Mucosa of descending colon (tissue), 3 donors: ENCODE data around the gene FRMPD2. TPM values are rescaled to one million over a fixed set of nuclear protein-coding genes. Genes with fewer than 3 reads are reported as not detected.

ENCODE experiments used
- ATAC-seq: fragments of 200-7000 bp; cut with Tn5 transposase; one replicate; pipeline ENCODE4 v1.9.1; 2020; ENCODE audit warnings: mild to moderate bottlenecking, moderate library complexity
- DNase-seq, 3 donors: peaks; one replicate each; pipeline ENCODE4 v3.0.0-alpha.2; 2020
- H3K36me3 ChIP-seq: fragments of 200-600 bp; one replicate; pipeline ENCODE4 v1.8.0; 2021; ENCODE audit warnings: low read depth, mild to moderate bottlenecking
- H3K4me1 ChIP-seq: fragments of 200-600 bp; one replicate; pipeline ENCODE4 v1.8.0; 2021; ENCODE audit warnings: low read depth, mild to moderate bottlenecking
- H3K4me3 ChIP-seq: fragments of 200-600 bp; one replicate; pipeline ENCODE4 v1.8.0; 2021; ENCODE audit warnings: mild to moderate bottlenecking
- H3K9me3 ChIP-seq: fragments of 200-600 bp; one replicate; pipeline ENCODE4 v1.8.0; 2021; ENCODE audit warnings: mild to moderate bottlenecking
- CTCF ChIP-seq: fragments of 200-600 bp; IDR thresholded peaks from one replicate; pipeline ENCODE4 v1.8.0; 2022; ENCODE audit warnings: antibody characterized with exemption, mild to moderate bottlenecking
- intact Hi-C, 2 donors: fragments of 100-400 bp; cut with DNase I in 1 of 2; cut with micrococcal nuclease in 1 of 2; formaldehyde crosslinking; loops; one replicate each; pipeline versions ENCODE4 v1.11.0 to v1.11.1; 2022; cut with DNase I, micrococcal nuclease
- total RNA-seq, 3 donors: library from RNA; stranded (reverse); fragmentation: NEBNext Ultra II Directional in 2 of 3; extraction: Animal tissue kit (Norgen Biotek cat#: 25700) in 2 of 3; gene quantifications; one replicate each; pipeline versions ENCODE4 v1.2.1 to v1.2.4, GENCODE V29; 2021 to 2023
- donor health status: DM: no; HTN: no; CAD: no; lungs with moderate emphysema.
- donor health status: DM: no; HTN: no; CAD: no.
- donor health status: DM: no; HTN: yes; CAD: no.

FRMPD2 gene
- total RNA-seq, 3 donors from 2014 or later, result 0.35 to 0.73 TPM; not detected in 1

DNA sequence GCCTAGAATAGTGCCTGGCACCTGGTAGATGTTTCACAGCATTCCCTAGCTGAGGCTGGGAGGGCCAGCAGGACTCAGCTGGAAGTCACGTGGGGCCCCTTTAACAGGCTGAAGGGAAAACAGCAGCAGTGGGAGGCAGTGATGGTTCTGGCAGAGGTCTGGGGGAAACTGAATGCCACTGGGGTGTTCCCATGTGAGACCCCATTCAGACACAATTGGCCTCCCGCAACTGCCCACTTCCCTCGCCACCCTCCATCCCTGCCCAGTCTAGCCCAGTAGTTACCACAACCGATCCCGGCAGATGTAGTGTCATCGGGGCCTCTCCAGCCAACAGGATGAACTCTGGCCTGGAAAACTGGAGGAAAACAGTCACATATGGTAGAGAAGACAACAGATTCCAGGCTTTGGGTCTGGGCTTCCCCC is 38.3 kb downstream of the FRMPD2 start:
- no peak overlapping the region for H3K4me3 ChIP-seq
- intact Hi-C loops, result no loop called here
- H3K4me1 ChIP-seq, result no peaks in the 10 kb centered on the region
- ATAC-seq, result no peak
- no peak for TF ChIP-seq CTCF
- no peak for DNase-seq
- no peaks in the 10 kb centered on the region for H3K9me3 ChIP-seq
- H3K36me3 ChIP-seq, result no peaks in the 10 kb centered on the region

DNA sequence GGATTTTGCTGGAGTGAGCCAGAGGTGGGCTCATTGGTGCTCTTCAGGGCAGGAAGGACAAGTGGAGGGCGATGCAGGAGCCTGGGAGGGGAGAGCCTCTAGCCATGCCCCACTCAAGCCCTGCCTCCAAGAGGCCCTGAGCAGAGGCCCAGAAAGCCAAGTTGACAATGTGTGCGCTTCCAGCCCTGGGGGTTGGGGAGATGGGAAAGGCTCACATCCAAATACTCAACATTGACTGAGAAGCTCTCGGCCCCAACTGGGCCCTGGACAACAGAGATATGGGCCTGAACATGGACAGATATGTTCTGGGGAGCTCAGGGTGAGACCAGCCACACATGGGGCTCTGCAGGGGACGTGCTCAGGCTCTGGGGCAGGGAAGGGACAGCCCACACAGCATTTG is 39.0 kb downstream of the FRMPD2 start:
- no peak for ATAC-seq
- intact Hi-C loops, result no loop called here

DNA sequence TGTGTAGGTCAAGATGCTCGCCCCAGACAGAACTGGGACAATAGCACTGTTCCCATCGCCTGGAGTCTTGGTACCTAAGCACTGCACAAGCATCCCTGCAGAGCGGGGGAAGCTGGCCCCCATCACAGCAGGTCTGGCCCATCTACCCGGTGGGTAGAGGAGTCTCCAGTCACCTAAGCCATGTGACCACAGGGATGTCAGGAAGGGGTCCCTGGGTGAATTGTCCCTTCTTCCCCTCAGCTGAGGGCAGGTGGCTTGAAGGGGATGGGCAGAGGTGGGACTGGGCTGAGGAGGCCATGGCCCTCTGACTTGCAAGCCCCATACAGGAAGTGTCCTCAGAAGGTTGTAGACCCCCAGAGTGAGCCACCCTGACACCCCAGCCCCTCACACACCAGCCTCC is 39.7 kb downstream of the FRMPD2 start:
- DNase-seq (no peak), ATAC-seq (no peak)
- Histone ChIP-seq H3K9me3 (no peaks in the 10 kb centered on the region), H3K36me3 (no peaks in the 10 kb centered on the region), H3K4me1 (no peaks in the 10 kb centered on the region), H3K4me3 (no peak overlapping the region)
- intact Hi-C loops, result no loop called here
- no peak for TF ChIP-seq CTCF

More for the DNA sequence above, 39.0 kb downstream of the FRMPD2 start:
- Histone ChIP-seq H3K9me3 (no peaks in the 10 kb centered on the region), H3K4me3 (no peak overlapping the region), H3K36me3 (no peaks in the 10 kb centered on the region), H3K4me1 (no peaks in the 10 kb centered on the region)
- no peak for DNase-seq
- no peak for TF ChIP-seq CTCF

DNA sequence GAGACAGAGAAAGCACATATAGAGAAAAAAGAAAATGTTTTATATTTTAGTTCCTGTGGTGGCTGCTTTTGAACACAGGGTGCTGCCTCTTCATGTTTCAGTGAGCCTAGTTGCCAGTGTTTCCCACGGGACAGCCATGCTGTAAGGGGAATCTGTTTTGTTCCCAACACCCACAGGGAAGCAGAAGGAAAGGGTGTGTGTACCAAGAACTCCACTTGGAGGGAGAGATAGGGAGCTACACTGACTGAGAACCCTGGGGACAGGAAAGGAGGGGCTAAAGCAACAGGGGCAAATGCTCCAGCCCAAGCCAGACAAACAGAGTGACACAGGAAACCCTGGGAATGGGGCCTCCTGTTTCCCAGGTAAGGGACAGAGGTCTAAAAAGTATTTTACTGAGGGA is 40.2 kb downstream of the FRMPD2 start:
- H3K36me3 ChIP-seq, result no peaks in the 10 kb centered on the region
- intact Hi-C loops, result no loop called here
- H3K9me3 ChIP-seq, result no peaks in the 10 kb centered on the region
- no peak for DNase-seq
- TF ChIP-seq CTCF, result no peak
- no peaks in the 10 kb centered on the region for H3K4me1 ChIP-seq
- no peak overlapping the region for H3K4me3 ChIP-seq
- no peak for ATAC-seq

DNA sequence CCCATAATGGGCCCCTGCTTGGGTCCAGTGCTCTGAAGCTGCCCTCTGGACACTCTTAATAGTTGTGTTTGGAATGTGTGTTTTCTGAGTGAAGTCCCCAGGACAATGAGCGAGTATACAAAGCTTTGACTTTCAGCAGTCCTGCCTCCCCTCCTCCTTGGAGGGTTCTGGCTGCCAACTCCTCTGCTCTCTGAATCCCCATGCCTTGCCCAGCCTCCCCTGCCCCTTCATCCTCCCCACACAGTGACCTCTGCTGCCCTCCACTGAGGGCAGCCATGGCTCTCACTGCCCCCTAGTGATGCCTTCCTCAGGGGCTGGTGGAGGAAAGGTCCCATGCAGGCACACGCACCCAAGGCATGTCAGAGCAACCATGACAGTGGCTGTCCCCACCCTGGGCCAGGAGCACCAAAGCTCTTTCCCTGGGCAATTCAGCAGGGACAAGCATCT is 40.9 kb downstream of the FRMPD2 start:
- Histone ChIP-seq H3K4me3 (no peak overlapping the region), H3K36me3 (no peaks in the 10 kb centered on the region), H3K4me1 (no peaks in the 10 kb centered on the region), H3K9me3 (no peaks in the 10 kb centered on the region)
- DNase-seq, result no peak
- ATAC-seq, result no peak
- no peak for TF ChIP-seq CTCF
- intact Hi-C loops, result no loop called here
